ENCODE measurements around the gene KANK2.

GRCh38 chr19:11152318-11153062, 44.9 kb downstream of the KANK2 start:
- TF ChIP-seq, protein P1, sequence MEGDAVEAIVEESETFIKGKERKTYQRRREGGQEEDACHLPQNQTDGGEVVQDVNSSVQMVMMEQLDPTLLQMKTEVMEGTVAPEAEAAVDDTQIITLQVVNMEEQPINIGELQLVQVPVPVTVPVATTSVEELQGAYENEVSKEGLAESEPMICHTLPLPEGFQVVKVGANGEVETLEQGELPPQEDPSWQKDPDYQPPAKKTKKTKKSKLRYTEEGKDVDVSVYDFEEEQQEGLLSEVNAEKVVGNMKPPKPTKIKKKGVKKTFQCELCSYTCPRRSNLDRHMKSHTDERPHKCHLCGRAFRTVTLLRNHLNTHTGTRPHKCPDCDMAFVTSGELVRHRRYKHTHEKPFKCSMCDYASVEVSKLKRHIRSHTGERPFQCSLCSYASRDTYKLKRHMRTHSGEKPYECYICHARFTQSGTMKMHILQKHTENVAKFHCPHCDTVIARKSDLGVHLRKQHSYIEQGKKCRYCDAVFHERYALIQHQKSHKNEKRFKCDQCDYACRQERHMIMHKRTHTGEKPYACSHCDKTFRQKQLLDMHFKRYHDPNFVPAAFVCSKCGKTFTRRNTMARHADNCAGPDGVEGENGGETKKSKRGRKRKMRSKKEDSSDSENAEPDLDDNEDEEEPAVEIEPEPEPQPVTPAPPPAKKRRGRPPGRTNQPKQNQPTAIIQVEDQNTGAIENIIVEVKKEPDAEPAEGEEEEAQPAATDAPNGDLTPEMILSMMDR (IDR thresholded peaks at IDR 0.05; ENCODE audit: low read length): no peak
- TF ChIP-seq EZH2 (IDR thresholded peaks at IDR 0.05; ENCODE audit: borderline replicate concordance, low read length): no peak

All from OCI-LY1 (cell line).